Spleen (tissue), 11 donors: Measurements from ENCODE around the gene CCDC181. TPM values are rescaled to one million over a fixed set of nuclear protein-coding genes. Genes with fewer than 3 reads are reported as not detected.
A peak's percentile ranks its signal among the peaks of the same experiment; 100 is the strongest.

Experiments
- DNase-seq: peaks from one replicate; pipeline ENCODE4 v3.0.0-alpha.2; 2020
- H3K27ac ChIP-seq, 8 donors: fragments of 200-600 bp; sonication (generic) in 7 of 8; 1 replicate in 4 of 8; 2 replicates in 4 of 8; pipeline versions ENCODE4 v1.5.0 to v1.8.0; 2016 to 2021; ENCODE audit warnings: inconsistent platforms in 4 of 8, mild to moderate bottlenecking in 4 of 8, moderate library complexity in 1 of 8
- H3K27me3 ChIP-seq, 7 donors: fragments of 200-600 bp; sonication (generic) in 6 of 7; replicated peaks in 1 of 7; 1 replicate in 4 of 7; 2 replicates in 3 of 7; pipeline versions ENCODE4 v1.5.0 to v1.8.0; 2016 to 2021; ENCODE audit warnings: inconsistent platforms in 3 of 7, mild to moderate bottlenecking in 1 of 7
- H3K36me3 ChIP-seq, 6 donors: fragments of 200-600 bp; sonication (generic) in 5 of 6; 1 replicate in 4 of 6; 2 replicates in 2 of 6; pipeline versions ENCODE4 v1.5.0 to v1.8.0; 2016 to 2021; ENCODE audit warnings: inconsistent platforms in 2 of 6
- H3K4me1 ChIP-seq, 6 donors: fragments of 200-600 bp; sonication (generic) in 5 of 6; 1 replicate in 3 of 6; 2 replicates in 3 of 6; pipeline versions ENCODE4 v1.5.0 to v1.8.0; 2016 to 2021; ENCODE audit warnings: inconsistent platforms in 3 of 6
- H3K4me3 ChIP-seq, 8 donors: fragments of 200-600 bp; sonication (generic) in 7 of 8; 1 replicate in 4 of 8; 2 replicates in 4 of 8; pipeline versions ENCODE4 v1.5.0 to v1.8.0; 2016 to 2021; ENCODE audit warnings: inconsistent platforms in 4 of 8, mild to moderate bottlenecking in 4 of 8, moderate library complexity in 2 of 8
- H3K9me3 ChIP-seq, 8 donors: fragments of 200-600 bp; sonication (generic) in 7 of 8; 1 replicate in 4 of 8; 2 replicates in 4 of 8; pipeline versions ENCODE4 v1.5.0 to v1.8.0; 2016 to 2021; ENCODE audit warnings: inconsistent platforms in 4 of 8
- CTCF ChIP-seq, 11 experiments: fragments of 200-600 bp in 7 of 11; fragments of 450-650 bp in 4 of 11; sonication (generic) in 4 of 11; IDR thresholded peaks in 8 of 11; conservative IDR thresholded peaks in 3 of 11; 1 replicate in 7 of 11; 2 replicates in 4 of 11; pipeline versions ENCODE4 v1.4.0 to v1.8.0; 2016 to 2021; ENCODE audit warnings: antibody characterized with exemption in 11 of 11, inconsistent platforms in 4 of 11, mild to moderate bottlenecking in 1 of 11
- POLR2A ChIP-seq, 3 donors: fragments of 450-650 bp; IDR thresholded peaks; one replicate each; pipeline ENCODE4 v1.5.1; 2017; ENCODE audit warnings: antibody characterized with exemption in 3 of 3, mild to moderate bottlenecking in 1 of 3
- POLR2AphosphoS5 ChIP-seq, 3 donors: sonication (generic); formaldehyde crosslinking; IDR thresholded peaks; one replicate each; pipeline ENCODE4 v1.5.1; 2017; ENCODE audit warnings: antibody characterized with exemption in 3 of 3
- WGBS, 5 donors: extraction: QIAGEN DNeasy Blood & Tissue Kit in 3 of 5; methylation state at CpG; one replicate each; pipeline versions ENCODE4 v1.1.5 to v1.1.7; 2013 to 2018; 5-methylcytosine and 5-hydroxymethylcytosine counted together
- intact Hi-C: fragments of 100-400 bp; cut with DNase I; formaldehyde crosslinking; loops from one replicate; pipeline ENCODE4 v1.15.0; 2023; ENCODE audit warnings: low total_unique reads
- polyA plus RNA-seq, 3 donors: library from polyadenylated mRNA; stranded (reverse); fragments of 200-250 nt; gene quantifications; one replicate each; pipeline ENCODE4 v1.2.1, GENCODE V29; 2013
- total RNA-seq, 7 donors: library from RNA; depleted of rRNA in 3 of 7; stranded (reverse); fragments of >200 nt in 3 of 7; fragmentation: NEBNext Ultra II Directional in 4 of 7; extraction: Animal tissue kit (Norgen Biotek cat#: 25700) in 4 of 7; gene quantifications; one replicate each; pipeline versions ENCODE4 v1.1.0 to v1.2.1, GENCODE V29; 2016 to 2021
- donor health status: healthy with polysubstance abuse.
- donor health status: DM: no; HTN: no; CAD: no; lungs with moderate emphysema.
- donor health status: DM: no; HTN: no; CAD: no.
- donor health status: Bipolar disorder and iron deficiency.
- donor health status: healthy.
- donor health status: DM: no; HTN: no; CAD: no.
- donor health status: DM: yes; HTN: yes; CAD: no.

CCDC181 gene
- total and polyA plus RNA-seq, 10 donors = 0.03 TPM; not detected in 9

GRCh38 chr1:169363046-169363730 lies 64.1 kb downstream of the CCDC181 start:
- Histone ChIP-seq H3K27me3 (no peaks in the 10 kb centered on the region), H3K9me3 (peaks cover 0 to 4% (median 0%) of the 10 kb centered on the region in 8 donors), H3K4me3 (no peak overlapping the region), H3K4me1 (peaks cover 0 to 26% (median 8%) of the 10 kb centered on the region in 6 donors), H3K36me3 (no peaks in the 10 kb centered on the region), H3K27ac (no peak overlapping the region)
- TF ChIP-seq POLR2A (IDR thresholded peaks at IDR 0.05) (no peak), POLR2AphosphoS5 (IDR thresholded peaks at IDR 0.05) (no peak), CTCF (IDR thresholded peaks at IDR 0.05 in 8 of 11, conservative IDR thresholded peaks at IDR 0.05 in 3 of 11) (no peak)
- 58 to 74% (median 66%) methylated on average over 5 of the region's 5 CpGs for WGBS, 5 donors
- intact Hi-C loops = loop anchor here (10.0 kb wide), 1 partner anchor 928 kb away; no protein-coding TSS in a partner anchor
- no peak for DNase-seq

- Histone ChIP-seq H3K27me3 (no peaks in the 10 kb centered on the region), H3K27ac (no peak overlapping the region), H3K4me3 (no peak overlapping the region), H3K36me3 (no peaks in the 10 kb centered on the region), H3K9me3 (peaks cover 0 to 4% (median 0%) of the 10 kb centered on the region in 8 donors), H3K4me1 (peaks cover 0 to 13% (median 0%) of the 10 kb centered on the region in 6 donors)
- WGBS, 5 donors = 90 to 97% (median 94%) methylated on average over 7 of the region's 7 CpGs
- no peak for TF ChIP-seq POLR2AphosphoS5 (IDR thresholded peaks at IDR 0.05)
- no peak for TF ChIP-seq CTCF (IDR thresholded peaks at IDR 0.05 in 8 of 11, conservative IDR thresholded peaks at IDR 0.05 in 3 of 11)
- TF ChIP-seq POLR2A (IDR thresholded peaks at IDR 0.05) = no peak
- DNase-seq = no peak
- intact Hi-C loops = loop anchor here (10.0 kb wide), 1 partner anchor 926 kb away; no protein-coding TSS in a partner anchor
Observed at GRCh38 chr1:169361281-169361680, 66.0 kb downstream of the CCDC181 start.

GRCh38 chr1:169360415-169360814 lies 66.9 kb downstream of the CCDC181 start:
- no peaks in the 10 kb centered on the region for H3K36me3 ChIP-seq
- peaks cover 0 to 4% (median 0%) of the 10 kb centered on the region in 8 donors for H3K9me3 ChIP-seq
- H3K4me3 ChIP-seq = no peak overlapping the region
- H3K27ac ChIP-seq = no peak overlapping the region
- intact Hi-C loops = loop anchor here (10.0 kb wide), 1 partner anchor 926 kb away; no protein-coding TSS in a partner anchor
- peaks cover 0 to 10% (median 0%) of the 10 kb centered on the region in 6 donors for H3K4me1 ChIP-seq
- DNase-seq = no peak
- 74 to 92% (median 89%) methylated on average over 1 of the region's 1 CpG for WGBS, 5 donors
- H3K27me3 ChIP-seq = no peaks in the 10 kb centered on the region
- TF ChIP-seq POLR2A (IDR thresholded peaks at IDR 0.05) = no peak
- TF ChIP-seq POLR2AphosphoS5 (IDR thresholded peaks at IDR 0.05) = no peak

- H3K27ac ChIP-seq = no peak overlapping the region
- peak; percentile 68 to 87 (median 77) for TF ChIP-seq CTCF (IDR thresholded peaks at IDR 0.05 in 8 of 11, conservative IDR thresholded peaks at IDR 0.05 in 3 of 11)
- TF ChIP-seq POLR2AphosphoS5 (IDR thresholded peaks at IDR 0.05) = no peak
- no peak for TF ChIP-seq POLR2A (IDR thresholded peaks at IDR 0.05)
- H3K27me3 ChIP-seq = no peaks in the 10 kb centered on the region
- no peaks in the 10 kb centered on the region for H3K36me3 ChIP-seq
- H3K4me3 ChIP-seq = no peak overlapping the region
- intact Hi-C loops = loop anchor here (5.0 kb wide), 2 partner anchors 746 to 1006 kb away; no protein-coding TSS in a partner anchor
- H3K4me1 ChIP-seq = peaks cover 0 to 11% (median 0%) of the 10 kb centered on the region in 6 donors
- peaks cover 0 to 8% (median 0%) of the 10 kb centered on the region in 8 donors for H3K9me3 ChIP-seq
- 47 to 54% (median 50%) methylated on average over 5 of the region's 5 CpGs for WGBS, 5 donors
- no peak for DNase-seq
Observed at GRCh38 chr1:169348383-169349036, 78.8 kb downstream of the CCDC181 start.
